GM10266 (cell line): ENCODE measurements around the gene LYSMD4.

Source experiments
- DNase-seq: peaks from one replicate; pipeline ENCODE4 v3.0.0; 2012; ENCODE audit errors: extremely low spot score
- CTCF ChIP-seq: IDR thresholded peaks from 2 replicates; pipeline ENCODE4 v1.5.1; 2012; ENCODE audit warnings: mild to moderate bottlenecking, low read depth; ENCODE audit not compliant: control insufficient read depth, insufficient read depth; ENCODE audit errors: missing control alignments

The LYSMD4 gene

GRCh38 chr15:99686290-99686689, 46.9 kb downstream of the LYSMD4 start:
- no peak for TF ChIP-seq CTCF
- no peak for DNase-seq

GRCh38 chr15:99683000-99683670, 50.1 kb downstream of the LYSMD4 start:
- DNase-seq = no peak
- no peak for TF ChIP-seq CTCF

GRCh38 chr15:99682455-99682854, 50.8 kb downstream of the LYSMD4 start:
- no peak for TF ChIP-seq CTCF
- no peak for DNase-seq

- TF ChIP-seq CTCF = no peak
- DNase-seq = no peak
These were observed 51.2 kb downstream of the LYSMD4 start for GRCh38 chr15:99681990-99682389.

- TF ChIP-seq CTCF = no peak
- no peak for DNase-seq
These were observed 53.0 kb downstream of the LYSMD4 start for GRCh38 chr15:99680276-99680675.

- no peak for TF ChIP-seq CTCF
- DNase-seq = peak; percentile 25
These were observed 55.6 kb downstream of the LYSMD4 start for GRCh38 chr15:99677540-99678134.
